Upper lobe of left lung (tissue), 4 donors: ENCODE results near the gene CDK11B.

ENCODE experiments used
- CTCF ChIP-seq, 6 experiments: fragments of 450-650 bp in 4 of 6; fragments of 200-600 bp in 2 of 6; sonication (generic) in 2 of 6; IDR thresholded peaks; one replicate each; pipeline ENCODE4 v1.5.1; 2016 to 2019; ENCODE audit warnings: antibody characterized with exemption in 6 of 6
- EP300 ChIP-seq, 4 donors: sonication (generic); formaldehyde crosslinking; IDR thresholded peaks; one replicate each; pipeline ENCODE4 v1.5.1; 2017; ENCODE audit warnings: antibody characterized with exemption in 4 of 4, control low read depth in 2 of 4
- POLR2A ChIP-seq, 4 donors: fragments of 450-650 bp; IDR thresholded peaks; one replicate each; pipeline ENCODE4 v1.5.1; 2016 to 2017; ENCODE audit warnings: antibody characterized with exemption in 4 of 4, mild to moderate bottlenecking in 2 of 4
- POLR2AphosphoS5 ChIP-seq, 2 donors: sonication (generic); formaldehyde crosslinking; IDR thresholded peaks; one replicate each; pipeline ENCODE4 v1.5.1; 2017; ENCODE audit warnings: antibody characterized with exemption in 2 of 2

- no peak for TF ChIP-seq CTCF (IDR thresholded peaks at IDR 0.05)
- no peak for TF ChIP-seq POLR2A (IDR thresholded peaks at IDR 0.05)
- TF ChIP-seq EP300 (IDR thresholded peaks at IDR 0.05): no peak
- TF ChIP-seq POLR2AphosphoS5 (IDR thresholded peaks at IDR 0.05): no peak
These were observed 33.4 kb downstream of the CDK11B start for GRCh38 chr1:1625404-1625775.
